ENCODE results near the gene TRIP10. TPM values are rescaled to one million over a fixed set of nuclear protein-coding genes. Genes with fewer than 3 reads are reported as not detected.
"Not testable (repeated sequence)": the region's sequence is repeated elsewhere in the genome, so short reads cannot be mapped to it uniquely, and the experiment has no call there.

Gene TRIP10
- polyA plus RNA-seq, 4 donors, result 42.1 to 141 (median 84.1) TPM

- no peak overlapping the region for H3K4me3 ChIP-seq (ENCODE audit: low read depth in 1 of 3, low read length in 3 of 3)
- peaks cover 0 to 50% (median 8%) of the 10 kb centered on the region in 3 donors for H3K36me3 ChIP-seq (ENCODE audit: control insufficient read depth in 3 of 3, insufficient read depth in 2 of 3, low read depth in 1 of 3, low read length in 3 of 3)
- no peaks in the 10 kb centered on the region for H3K27me3 ChIP-seq (ENCODE audit: control insufficient read depth in 3 of 3, insufficient read depth in 3 of 3, low read length in 3 of 3)
- FAIRE-seq (no peak), DNase-seq (no peak)
- peaks cover 0 to 2% of the 10 kb centered on the region in 2 donors for H3K9me3 ChIP-seq (ENCODE audit: control insufficient read depth in 2 of 2, insufficient read depth in 1 of 2, low read depth in 1 of 2, low read length in 1 of 2)
- WGBS, 3 donors, result 95 to 98% (median 96%) methylated on average over 17 of the region's 17 CpGs
- no peak overlapping the region for H3K27ac ChIP-seq (ENCODE audit: low read depth in 1 of 3, low read length in 2 of 3)
- no peaks in the 10 kb centered on the region for H3K4me1 ChIP-seq (ENCODE audit: control insufficient read depth in 3 of 3, insufficient read depth in 2 of 3, low read depth in 1 of 3, low read length in 2 of 3)
Measured at GRCh38 chr19:6760606-6761005, 21.1 kb downstream of the TRIP10 start.

- H3K4me3 ChIP-seq (ENCODE audit: low read depth in 1 of 3, low read length in 3 of 3), result no peak overlapping the region
- H3K9me3 ChIP-seq (ENCODE audit: control insufficient read depth in 2 of 2, insufficient read depth in 1 of 2, low read depth in 1 of 2, low read length in 1 of 2), result peaks cover 0 to 2% of the 10 kb centered on the region in 2 donors
- DNase-seq, result no peak
- H3K27ac ChIP-seq (ENCODE audit: low read depth in 1 of 3, low read length in 2 of 3), result no peak overlapping the region
- H3K27me3 ChIP-seq (ENCODE audit: control insufficient read depth in 3 of 3, insufficient read depth in 3 of 3, low read length in 3 of 3), result peaks cover 0 to under 1% (median 0%) of the 10 kb centered on the region in 3 donors
- FAIRE-seq, result no peak
- WGBS, 3 donors, result 85 to 100% (median 85%) methylated on average over 4 of the region's 4 CpGs
- H3K36me3 ChIP-seq (ENCODE audit: control insufficient read depth in 3 of 3, insufficient read depth in 2 of 3, low read depth in 1 of 3, low read length in 3 of 3), result peaks cover 0 to 48% (median 8%) of the 10 kb centered on the region in 3 donors
- peaks cover 0 to under 1% (median 0%) of the 10 kb centered on the region in 3 donors for H3K4me1 ChIP-seq (ENCODE audit: control insufficient read depth in 3 of 3, insufficient read depth in 2 of 3, low read depth in 1 of 3, low read length in 2 of 3)
Measured at GRCh38 chr19:6761053-6761676, 21.7 kb downstream of the TRIP10 start.

GRCh38 chr19:6762253-6762797, 22.8 kb downstream of the TRIP10 start:
- H3K36me3 ChIP-seq (ENCODE audit: control insufficient read depth in 3 of 3, insufficient read depth in 2 of 3, low read depth in 1 of 3, low read length in 3 of 3), result peaks cover 0 to 45% (median 8%) of the 10 kb centered on the region in 3 donors
- not testable (repeated sequence) for H3K27me3 ChIP-seq (ENCODE audit: control insufficient read depth in 3 of 3, insufficient read depth in 3 of 3, low read length in 3 of 3); H3K4me1 ChIP-seq (ENCODE audit: control insufficient read depth in 3 of 3, insufficient read depth in 2 of 3, low read depth in 1 of 3, low read length in 2 of 3); H3K27ac ChIP-seq (ENCODE audit: low read depth in 1 of 3, low read length in 2 of 3); H3K4me3 ChIP-seq (ENCODE audit: low read depth in 1 of 3, low read length in 3 of 3); DNase-seq; FAIRE-seq; H3K9me3 ChIP-seq (ENCODE audit: control insufficient read depth in 2 of 2, insufficient read depth in 1 of 2, low read depth in 1 of 2, low read length in 1 of 2)
- WGBS, 3 donors, result 62 to 77% (median 72%) methylated on average over 7 to 8 of the region's 8 CpGs

GRCh38 chr19:6765738-6766356, 26.4 kb downstream of the TRIP10 start:
- H3K4me3 ChIP-seq (ENCODE audit: low read depth in 1 of 3, low read length in 3 of 3), result peak overlapping the region in 2 of 3 donors; percentile 70 to 71
- H3K4me1 ChIP-seq (ENCODE audit: control insufficient read depth in 3 of 3, insufficient read depth in 2 of 3, low read depth in 1 of 3, low read length in 2 of 3), result peaks cover 0 to 10% (median 0%) of the 10 kb centered on the region in 3 donors
- H3K27ac ChIP-seq (ENCODE audit: low read depth in 1 of 3, low read length in 2 of 3), result peak overlapping the region; percentile 84 to 98 (median 95)
- H3K36me3 ChIP-seq (ENCODE audit: control insufficient read depth in 3 of 3, insufficient read depth in 2 of 3, low read depth in 1 of 3, low read length in 3 of 3), result peaks cover 0 to 18% (median 0%) of the 10 kb centered on the region in 3 donors
- peaks cover 0 to 3% (median 0%) of the 10 kb centered on the region in 3 donors for H3K27me3 ChIP-seq (ENCODE audit: control insufficient read depth in 3 of 3, insufficient read depth in 3 of 3, low read length in 3 of 3)
- 15 to 30% (median 30%) methylated on average over 8 of the region's 8 CpGs for WGBS, 3 donors
- H3K9me3 ChIP-seq (ENCODE audit: control insufficient read depth in 2 of 2, insufficient read depth in 1 of 2, low read depth in 1 of 2, low read length in 1 of 2), result peaks cover 0 to 2% of the 10 kb centered on the region in 2 donors
- DNase-seq (peak; percentile 97 to 98), FAIRE-seq (no peak)

GRCh38 chr19:6766357-6767080, 27.0 kb downstream of the TRIP10 start:
- H3K9me3 ChIP-seq (ENCODE audit: control insufficient read depth in 2 of 2, insufficient read depth in 1 of 2, low read depth in 1 of 2, low read length in 1 of 2), result no peaks in the 10 kb centered on the region
- no peak for FAIRE-seq

GRCh38 chr19:6767081-6767356, 27.5 kb downstream of the TRIP10 start:
- Histone ChIP-seq H3K9me3 (ENCODE audit: control insufficient read depth in 2 of 2, insufficient read depth in 1 of 2, low read depth in 1 of 2, low read length in 1 of 2) (no peaks in the 10 kb centered on the region), H3K27ac (ENCODE audit: low read depth in 1 of 3, low read length in 2 of 3) (peak overlapping the region; percentile 84 to 98 (median 95)), H3K36me3 (ENCODE audit: control insufficient read depth in 3 of 3, insufficient read depth in 2 of 3, low read depth in 1 of 3, low read length in 3 of 3) (peaks cover 0 to 7% (median 0%) of the 10 kb centered on the region in 3 donors), H3K27me3 (ENCODE audit: control insufficient read depth in 3 of 3, insufficient read depth in 3 of 3, low read length in 3 of 3) (peaks cover 0 to 3% (median 0%) of the 10 kb centered on the region in 3 donors), H3K4me1 (ENCODE audit: control insufficient read depth in 3 of 3, insufficient read depth in 2 of 3, low read depth in 1 of 3, low read length in 2 of 3) (peaks cover 0 to 10% (median 0%) of the 10 kb centered on the region in 3 donors), H3K4me3 (ENCODE audit: low read depth in 1 of 3, low read length in 3 of 3) (peak overlapping the region; percentile 33 to 71 (median 70))
- peak in 1 of 2 donors; percentile 87 for DNase-seq
- 1 to 2% (median 2%) methylated on average over 8 to 15 of the region's 15 CpGs for WGBS, 3 donors
- FAIRE-seq, result no peak

More at GRCh38 chr19:6766357-6767080, 27.0 kb downstream of the TRIP10 start:
- Histone ChIP-seq H3K27me3 (ENCODE audit: control insufficient read depth in 3 of 3, insufficient read depth in 3 of 3, low read length in 3 of 3) (peaks cover 0 to 3% (median 0%) of the 10 kb centered on the region in 3 donors), H3K4me1 (ENCODE audit: control insufficient read depth in 3 of 3, insufficient read depth in 2 of 3, low read depth in 1 of 3, low read length in 2 of 3) (peaks cover 0 to 10% (median 0%) of the 10 kb centered on the region in 3 donors), H3K36me3 (ENCODE audit: control insufficient read depth in 3 of 3, insufficient read depth in 2 of 3, low read depth in 1 of 3, low read length in 3 of 3) (peaks cover 0 to 12% (median 0%) of the 10 kb centered on the region in 3 donors), H3K4me3 (ENCODE audit: low read depth in 1 of 3, low read length in 3 of 3) (peak overlapping the region in 2 of 3 donors; percentile 70 to 71), H3K27ac (ENCODE audit: low read depth in 1 of 3, low read length in 2 of 3) (peak overlapping the region; percentile 84 to 98 (median 95))
- peak; percentile 48 to 57 for DNase-seq
- WGBS, 3 donors, result 7 to 25% (median 10%) methylated on average over 16 of the region's 16 CpGs

GRCh38 chr19:6767357-6768235, 28.1 kb downstream of the TRIP10 start, which contains the start of gene SH2D3A:
Gene SH2D3A (minus strand): TSS chr19:6767435. CDS start chr19:6763748, 3,687 bp downstream.
- H3K27me3 ChIP-seq (ENCODE audit: control insufficient read depth in 3 of 3, insufficient read depth in 3 of 3, low read length in 3 of 3), result peaks cover 0 to 3% (median 0%) of the 10 kb centered on the region in 3 donors
- FAIRE-seq, result no peak
- H3K4me1 ChIP-seq (ENCODE audit: control insufficient read depth in 3 of 3, insufficient read depth in 2 of 3, low read depth in 1 of 3, low read length in 2 of 3), result peaks cover 0 to 10% (median 0%) of the 10 kb centered on the region in 3 donors
- no peaks in the 10 kb centered on the region for H3K9me3 ChIP-seq (ENCODE audit: control insufficient read depth in 2 of 2, insufficient read depth in 1 of 2, low read depth in 1 of 2, low read length in 1 of 2)
- peaks cover 0 to 7% (median 0%) of the 10 kb centered on the region in 3 donors for H3K36me3 ChIP-seq (ENCODE audit: control insufficient read depth in 3 of 3, insufficient read depth in 2 of 3, low read depth in 1 of 3, low read length in 3 of 3)
- 0 to 2% (median 2%) methylated on average over 42 to 47 of the region's 47 CpGs for WGBS, 3 donors
- H3K27ac ChIP-seq (ENCODE audit: low read depth in 1 of 3, low read length in 2 of 3), result peak within 1 kb of the TSS; percentile 84 to 98 (median 95)
- H3K4me3 ChIP-seq (ENCODE audit: low read depth in 1 of 3, low read length in 3 of 3), result peak within 1 kb of the TSS; percentile 33 to 71 (median 70)
- peak; percentile 96 to 97 for DNase-seq

Measured in small intestine (tissue), 7 donors.